Ovary (tissue), 9 donors: ENCODE measurements around the gene CSF3R. TPM values are rescaled to one million over a fixed set of nuclear protein-coding genes. Genes with fewer than 3 reads are reported as not detected.

Experiments
- DNase-seq, 5 donors: peaks; one replicate each; pipeline ENCODE4 v3.0.0-alpha.2; 2019 to 2020
- H3K27ac ChIP-seq, 2 donors: fragments of 200-600 bp; one replicate each; pipeline versions ENCODE4 v1.5.1 to v1.8.0; 2019 to 2022
- H3K27me3 ChIP-seq: fragments of 200-600 bp; one replicate; pipeline ENCODE4 v1.8.0; 2022
- H3K36me3 ChIP-seq: fragments of 200-600 bp; sonication (generic); one replicate; pipeline ENCODE4 v1.5.1; 2019
- H3K4me1 ChIP-seq: one replicate; pipeline ENCODE4 v1.8.1; 2013; ENCODE audit warnings: mild to moderate bottlenecking, moderate library complexity; ENCODE audit not compliant: insufficient read depth
- H3K4me3 ChIP-seq: fragments of 200-600 bp; sonication (generic); one replicate; pipeline ENCODE4 v1.5.1; 2017
- H3K9me3 ChIP-seq, 2 donors: fragments of 200-600 bp in 1 of 2; sonication (generic) in 1 of 2; one replicate each; pipeline versions ENCODE4 v1.5.1 to v1.8.1; 2013 to 2019; ENCODE audit warnings: mild to moderate bottlenecking in 1 of 2, moderate library complexity in 1 of 2
- EP300 ChIP-seq: sonication (generic); formaldehyde crosslinking; IDR thresholded peaks from one replicate; pipeline ENCODE4 v1.6.1; 2017; ENCODE audit warnings: antibody characterized with exemption
- POLR2A ChIP-seq: fragments of 450-650 bp; IDR thresholded peaks from one replicate; pipeline ENCODE4 v1.6.1; 2017; ENCODE audit warnings: antibody characterized with exemption, mild to moderate bottlenecking, moderate library complexity
- WGBS, 3 donors: extraction: QIAGEN DNeasy Blood & Tissue Kit in 1 of 3; methylation state at CpG; one replicate each; pipeline versions ENCODE4 v1.1.5 to v1.1.7; 2013 to 2017; 5-methylcytosine and 5-hydroxymethylcytosine counted together
- intact Hi-C, 4 donors: fragments of 100-400 bp; cut with DNase I; formaldehyde crosslinking; loops; one replicate each; pipeline versions ENCODE4 v1.11.0 to v1.15.1; 2022 to 2023
- polyA plus RNA-seq, 2 donors: library from polyadenylated mRNA; stranded (reverse); fragments of 200-250 nt in 1 of 2; fragments of 350-450 nt in 1 of 2; fragmentation: Illumina TruSeq in 1 of 2; extraction: RNeasy Lipid Tissue Mini Kit (QIAGEN cat#74804) in 1 of 2; gene quantifications; one replicate each; pipeline ENCODE4 v1.2.3, GENCODE V29; 2013 to 2014
- total RNA-seq, 7 donors: library from RNA; depleted of rRNA in 2 of 7; stranded (reverse); fragments of >200 nt in 2 of 7; fragmentation: NEBNext Ultra II Directional in 3 of 7; extraction: Animal tissue kit (Norgen Biotek cat#: 25700) in 3 of 7; gene quantifications; one replicate each; pipeline versions ENCODE4 v1.1.0 to v1.2.4, GENCODE V29; 2016 to 2023
- TF ChIP-seq, protein P1 (sequence below), 3 donors: fragments of 450-650 bp in 2 of 3; fragments of 200-600 bp in 1 of 3; IDR thresholded peaks; one replicate each; pipeline versions ENCODE4 v1.5.1 to v1.8.0; 2016 to 2022; ENCODE audit warnings: antibody characterized with exemption in 3 of 3, mild to moderate bottlenecking in 1 of 3
- donor health status: DM: no; HTN: no; CAD: no; lungs with moderate emphysema.
- donor health status: DM: no; HTN: no; CAD: no.
- donor health status: Bipolar disorder and iron deficiency.
- donor health status: DM: yes; HTN: yes; CAD: no.
- donor health status: DM: no; HTN: no; CAD: no.
- donor health status: DM: yes; HTN: yes; CAD: no.

CSF3R gene
- total and polyA plus RNA-seq, 9 donors = 1.9 to 5.7 (median 4.7) TPM

GRCh38 chr1:36466370-36467026, 16.2 kb downstream of the CSF3R start:
- Histone ChIP-seq H3K4me1 (peaks cover 2% of the 10 kb centered on the region), H3K36me3 (no peaks in the 10 kb centered on the region), H3K4me3 (no peak overlapping the region), H3K9me3 (no peaks in the 10 kb centered on the region), H3K27ac (no peak overlapping the region), H3K27me3 (no peaks in the 10 kb centered on the region)
- WGBS, 3 donors = 80 to 90% (median 80%) methylated on average over 12 of the region's 12 CpGs
- peak in 1 of 5 donors; percentile 32 for DNase-seq
- intact Hi-C loops = no loop called here
- TF ChIP-seq POLR2A = no peak
- TF ChIP-seq, protein P1, sequence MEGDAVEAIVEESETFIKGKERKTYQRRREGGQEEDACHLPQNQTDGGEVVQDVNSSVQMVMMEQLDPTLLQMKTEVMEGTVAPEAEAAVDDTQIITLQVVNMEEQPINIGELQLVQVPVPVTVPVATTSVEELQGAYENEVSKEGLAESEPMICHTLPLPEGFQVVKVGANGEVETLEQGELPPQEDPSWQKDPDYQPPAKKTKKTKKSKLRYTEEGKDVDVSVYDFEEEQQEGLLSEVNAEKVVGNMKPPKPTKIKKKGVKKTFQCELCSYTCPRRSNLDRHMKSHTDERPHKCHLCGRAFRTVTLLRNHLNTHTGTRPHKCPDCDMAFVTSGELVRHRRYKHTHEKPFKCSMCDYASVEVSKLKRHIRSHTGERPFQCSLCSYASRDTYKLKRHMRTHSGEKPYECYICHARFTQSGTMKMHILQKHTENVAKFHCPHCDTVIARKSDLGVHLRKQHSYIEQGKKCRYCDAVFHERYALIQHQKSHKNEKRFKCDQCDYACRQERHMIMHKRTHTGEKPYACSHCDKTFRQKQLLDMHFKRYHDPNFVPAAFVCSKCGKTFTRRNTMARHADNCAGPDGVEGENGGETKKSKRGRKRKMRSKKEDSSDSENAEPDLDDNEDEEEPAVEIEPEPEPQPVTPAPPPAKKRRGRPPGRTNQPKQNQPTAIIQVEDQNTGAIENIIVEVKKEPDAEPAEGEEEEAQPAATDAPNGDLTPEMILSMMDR (IDR thresholded peaks at IDR 0.05) = no peak
- TF ChIP-seq EP300 = no peak

GRCh38 chr1:36465731-36466369, 16.9 kb downstream of the CSF3R start:
- DNase-seq = no peak
- Histone ChIP-seq H3K36me3 (no peaks in the 10 kb centered on the region), H3K9me3 (no peaks in the 10 kb centered on the region), H3K4me3 (no peak overlapping the region), H3K4me1 (peaks cover 2% of the 10 kb centered on the region), H3K27me3 (no peaks in the 10 kb centered on the region), H3K27ac (no peak overlapping the region)
- 60 to 63% (median 62%) methylated on average over 4 of the region's 4 CpGs for WGBS, 3 donors
- intact Hi-C loops = no loop called here
- TF ChIP-seq, protein P1 (IDR thresholded peaks at IDR 0.05) = no peak
- TF ChIP-seq EP300 (no peak), POLR2A (no peak)

DNA sequence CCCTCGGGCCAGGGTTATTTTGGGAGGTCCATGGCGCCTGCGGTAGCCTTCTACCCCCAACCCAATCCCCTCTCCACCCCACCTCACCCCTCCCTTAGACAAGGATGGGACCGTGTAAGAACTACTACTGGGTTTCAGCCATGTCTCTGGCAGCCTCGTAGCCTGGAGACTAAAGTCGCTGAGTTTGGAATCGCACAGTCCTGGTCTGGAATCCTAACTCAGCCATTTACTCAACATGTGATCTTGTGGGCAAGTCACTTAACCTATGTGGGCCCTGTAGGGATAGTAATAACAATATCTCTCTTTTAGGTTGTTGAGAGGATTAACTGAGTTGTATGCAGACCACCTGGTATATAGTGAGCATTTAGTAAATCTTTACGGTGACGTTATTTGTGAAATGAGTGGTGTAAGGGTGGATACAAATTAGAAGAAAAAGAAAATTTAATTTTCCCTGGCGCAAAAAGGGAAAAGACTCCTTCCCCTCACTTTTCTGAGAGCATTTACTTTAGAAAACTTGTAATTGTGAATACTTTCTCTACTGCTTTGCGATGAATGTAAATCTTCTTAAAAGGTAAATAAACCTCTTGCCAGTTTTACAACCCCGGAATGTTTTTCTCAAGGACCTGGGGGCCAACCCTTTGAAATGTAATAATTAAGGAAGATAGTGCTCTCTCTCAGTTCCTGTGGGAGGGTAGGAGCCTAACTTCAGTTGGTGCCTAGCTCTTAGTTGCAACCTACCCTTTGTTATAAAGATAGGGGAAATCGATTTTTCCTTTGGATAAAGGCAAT, 17.9 kb downstream of the CSF3R start:
- intact Hi-C loops = no loop called here
- peaks cover 2% of the 10 kb centered on the region for H3K4me1 ChIP-seq
- H3K36me3 ChIP-seq = no peaks in the 10 kb centered on the region
- H3K4me3 ChIP-seq = peak overlapping the region; percentile 78
- no peaks in the 10 kb centered on the region for H3K9me3 ChIP-seq
- H3K27ac ChIP-seq = peak overlapping the region; percentile 57 to 81
- no peak for DNase-seq
- WGBS, 3 donors = 17 to 21% (median 20%) methylated on average over 13 of the region's 13 CpGs
- no peaks in the 10 kb centered on the region for H3K27me3 ChIP-seq
- TF ChIP-seq EP300 (no peak), POLR2A (no peak)
- TF ChIP-seq, protein P1 (IDR thresholded peaks at IDR 0.05) = no peak

DNA sequence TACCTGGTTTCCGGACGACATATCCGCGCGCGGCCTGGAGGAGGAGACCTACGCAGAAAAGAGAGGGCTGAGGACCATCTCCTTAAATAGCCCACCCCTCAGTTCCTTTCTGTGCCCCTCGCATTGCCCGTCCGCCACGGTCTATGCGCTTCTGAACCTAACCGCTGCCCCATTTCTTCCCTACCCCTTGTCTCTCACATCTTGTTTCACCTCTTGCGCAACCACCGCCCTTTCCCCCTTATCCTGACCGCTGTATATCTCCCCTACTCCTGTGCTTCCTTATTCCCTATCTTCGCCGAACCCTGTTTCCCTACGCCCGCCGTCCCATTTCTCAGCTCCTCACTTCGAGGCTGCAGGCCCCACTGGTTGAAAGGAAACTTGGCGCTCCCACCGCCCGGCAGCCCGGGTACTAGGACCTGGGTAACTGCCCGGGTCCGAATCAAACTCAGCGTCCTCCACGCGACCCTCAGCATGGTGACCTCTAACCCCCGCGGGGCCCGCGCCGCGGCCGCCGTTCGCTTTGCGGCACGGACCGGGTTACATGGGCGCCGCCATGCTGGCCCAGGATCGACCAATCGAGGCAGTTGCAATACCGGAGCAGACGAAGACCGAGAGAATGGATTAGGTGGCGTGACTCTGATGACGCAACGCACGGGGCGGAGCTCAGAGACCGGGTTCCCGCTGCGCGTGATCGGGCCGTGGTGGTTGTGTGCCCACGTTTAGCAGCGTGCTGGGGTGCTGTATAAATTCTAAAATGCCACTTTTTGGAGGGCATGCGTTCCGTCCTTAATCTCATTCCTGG, 18.7 kb downstream of the CSF3R start, which contains the start of gene MRPS15:
Gene MRPS15, minus strand, starts transcription at position 582 of the 802 bp plus-strand sequence. Its CDS starts 109 bp downstream, at position 473.
- 0% methylated on average over 64 to 65 of the region's 65 CpGs for WGBS, 3 donors

More for the DNA sequence above, 18.7 kb downstream of the CSF3R start, which contains the start of gene MRPS15:
- Histone ChIP-seq H3K27me3 (no peaks in the 10 kb centered on the region), H3K4me3 (peak within 1 kb of the TSS; percentile 78), H3K9me3 (no peaks in the 10 kb centered on the region), H3K4me1 (peaks cover 2% of the 10 kb centered on the region), H3K36me3 (no peaks in the 10 kb centered on the region), H3K27ac (peak within 1 kb of the TSS; percentile 57 to 81)
- TF ChIP-seq POLR2A (peak; percentile 93), EP300 (no peak)
- TF ChIP-seq, protein P1 (IDR thresholded peaks at IDR 0.05) = no peak
- intact Hi-C loops = no loop called here
- peak; percentile 95 to 97 (median 96) for DNase-seq
